ENCODE measurements around the gene PLPP3. TPM values are rescaled to one million over a fixed set of nuclear protein-coding genes. Genes with fewer than 3 reads are reported as not detected.

PLPP3 gene
- total and polyA plus RNA-seq, 9 of the 15 experiments (the other 6 are each of a cell fraction or from before 2014, with no cell fraction given), result 0.07 to 0.54 (median 0.20) TPM

- TF ChIP-seq ZBTB11 (CRISPR knock-in tag; IDR thresholded peaks at IDR 0.05) (peak in 1 of 3 experiments; percentile 76; a peak in 2 of 6 replicates), CHAMP1 (IDR thresholded peaks at IDR 0.05) (0 out of 2 replicates have a peak, but pooled peaks have one; percentile 43), MGA (IDR thresholded peaks at IDR 0.05) (peak; percentile 79), BCOR (IDR thresholded peaks at IDR 0.05) (0 out of 2 replicates have a peak, but pooled peaks have one; percentile 7), IRF1 (CRISPR knock-in tag; IDR thresholded peaks at IDR 0.05; ENCODE audit: borderline replicate concordance) (no peak), SMARCA4 (IDR thresholded peaks at IDR 0.05) (peak; percentile 60; the same call in 1 of the 2 replicates), ZNF766 (CRISPR knock-in tag; conservative IDR thresholded peaks at IDR 0.05) (peak; percentile 83), DMBX1 (CRISPR knock-in tag; IDR thresholded peaks at IDR 0.05; ENCODE audit: borderline replicate concordance) (peak; percentile 57; the same call in 1 of the 2 replicates)
Observed at GRCh38 chr1:56502700-56503245, 76.6 kb downstream of the PLPP3 start (continued).
